22Rv1 (cell line): Measurements from ENCODE around the gene GLCE.

Experiments
- ZFX ChIP-seq: fragments of 450-650 bp; IDR thresholded peaks from 2 replicates; pipeline ENCODE4 v1.6.1; 2017; ENCODE audit warnings: antibody characterized with exemption, borderline replicate concordance
- TF ChIP-seq, protein P1 (sequence below): fragments of 450-650 bp; IDR thresholded peaks from 2 replicates; pipeline ENCODE4 v1.5.1; 2017; ENCODE audit warnings: mild to moderate bottlenecking

- TF ChIP-seq, protein P1, sequence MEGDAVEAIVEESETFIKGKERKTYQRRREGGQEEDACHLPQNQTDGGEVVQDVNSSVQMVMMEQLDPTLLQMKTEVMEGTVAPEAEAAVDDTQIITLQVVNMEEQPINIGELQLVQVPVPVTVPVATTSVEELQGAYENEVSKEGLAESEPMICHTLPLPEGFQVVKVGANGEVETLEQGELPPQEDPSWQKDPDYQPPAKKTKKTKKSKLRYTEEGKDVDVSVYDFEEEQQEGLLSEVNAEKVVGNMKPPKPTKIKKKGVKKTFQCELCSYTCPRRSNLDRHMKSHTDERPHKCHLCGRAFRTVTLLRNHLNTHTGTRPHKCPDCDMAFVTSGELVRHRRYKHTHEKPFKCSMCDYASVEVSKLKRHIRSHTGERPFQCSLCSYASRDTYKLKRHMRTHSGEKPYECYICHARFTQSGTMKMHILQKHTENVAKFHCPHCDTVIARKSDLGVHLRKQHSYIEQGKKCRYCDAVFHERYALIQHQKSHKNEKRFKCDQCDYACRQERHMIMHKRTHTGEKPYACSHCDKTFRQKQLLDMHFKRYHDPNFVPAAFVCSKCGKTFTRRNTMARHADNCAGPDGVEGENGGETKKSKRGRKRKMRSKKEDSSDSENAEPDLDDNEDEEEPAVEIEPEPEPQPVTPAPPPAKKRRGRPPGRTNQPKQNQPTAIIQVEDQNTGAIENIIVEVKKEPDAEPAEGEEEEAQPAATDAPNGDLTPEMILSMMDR, result no peak
- no peak for TF ChIP-seq ZFX
These were observed 56.9 kb downstream of the GLCE start for GRCh38 chr15:69217381-69217780.
